GM18499 (cell line): ENCODE data around the gene ABCA13.
"Not testable (repeated sequence)": the region's sequence is repeated elsewhere in the genome, so short reads cannot be mapped to it uniquely, and the experiment has no call there.

Experiments used
- ATAC-seq: cut with Tn5 transposase; IDR thresholded peaks from one replicate; pipeline ENCODE4 v1.9.1; 2021; ENCODE audit warnings: moderate number of reproducible peaks; ENCODE audit not compliant: insufficient read depth, unreplicated experiment

ABCA13 gene

DNA sequence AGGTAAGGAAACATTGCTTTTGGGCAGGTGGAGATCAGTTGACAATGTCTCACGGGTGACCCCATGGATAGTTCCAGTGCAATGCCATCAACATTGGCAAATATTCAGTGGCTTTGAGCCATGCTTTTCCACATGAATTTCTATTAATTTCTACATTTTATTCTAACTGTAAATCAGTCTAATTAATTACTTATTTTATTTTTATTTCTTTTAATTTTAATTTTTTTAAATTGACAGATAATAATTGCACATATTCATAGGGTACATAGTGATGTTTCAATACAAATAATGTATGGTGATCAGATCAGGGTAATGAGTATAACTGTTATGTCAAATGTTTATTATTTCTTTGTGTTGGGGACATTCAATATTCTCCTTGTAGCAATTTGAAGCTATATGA is 3.8 kb downstream of the ABCA13 start:
- ATAC-seq, result no peak

DNA sequence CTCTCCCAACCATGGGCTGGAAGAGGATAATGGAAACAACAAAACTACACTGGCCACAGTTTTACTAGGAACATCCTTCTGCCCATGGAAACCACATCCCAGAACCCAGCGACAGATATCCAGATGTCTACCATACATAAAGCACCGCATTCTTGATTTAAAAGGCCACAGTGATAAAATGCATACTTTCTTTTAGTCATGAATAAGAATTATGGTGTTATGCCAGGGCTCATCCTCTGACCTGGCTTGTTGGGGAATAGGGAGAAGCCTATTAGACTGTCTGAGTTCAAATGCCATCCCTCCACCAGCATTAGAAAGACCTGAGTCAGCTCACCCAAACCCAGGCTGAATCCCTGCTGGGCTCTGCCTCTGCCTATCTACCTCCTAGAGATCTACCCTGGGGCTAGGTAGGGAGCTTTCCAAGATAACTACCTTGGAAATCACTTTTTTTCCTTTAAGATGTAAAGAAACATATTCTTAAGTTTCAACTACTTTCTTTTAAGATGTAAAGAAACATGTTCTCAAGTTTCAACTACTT is 5.2 kb downstream of the ABCA13 start:
- ATAC-seq, result no peak

- ATAC-seq, result no peak
These were observed 6.0 kb downstream of the ABCA13 start for GRCh38 chr7:48177271-48177670.

DNA sequence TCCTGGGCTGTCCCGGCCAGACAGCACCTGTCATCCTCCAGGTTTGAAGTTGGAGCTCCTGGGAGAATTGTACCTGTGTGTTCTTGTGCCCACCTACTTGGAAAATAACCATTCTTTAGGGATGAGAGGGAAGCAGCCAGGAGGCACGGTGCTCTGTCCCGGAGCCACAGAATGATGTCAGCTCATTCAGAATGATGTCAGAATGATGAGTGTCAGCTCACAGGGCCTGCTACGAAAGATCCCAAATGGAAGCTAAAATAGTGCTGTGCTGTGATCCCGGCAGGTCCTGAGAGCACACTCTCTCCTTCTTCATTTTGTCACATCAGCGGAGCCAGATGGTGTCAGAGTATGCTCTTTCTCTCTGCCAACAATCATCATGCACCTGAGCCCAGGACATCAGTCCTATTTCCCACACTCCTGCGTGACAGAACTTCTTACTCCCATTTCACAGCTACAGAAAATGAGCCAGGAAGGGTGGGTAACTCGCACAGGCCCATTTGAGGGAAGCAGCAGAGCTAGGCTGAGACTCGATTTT is 8.3 kb downstream of the ABCA13 start:
- no peak for ATAC-seq

GRCh38 chr7:48180981-48181380 is 9.7 kb downstream of the ABCA13 start:
- no peak for ATAC-seq

DNA sequence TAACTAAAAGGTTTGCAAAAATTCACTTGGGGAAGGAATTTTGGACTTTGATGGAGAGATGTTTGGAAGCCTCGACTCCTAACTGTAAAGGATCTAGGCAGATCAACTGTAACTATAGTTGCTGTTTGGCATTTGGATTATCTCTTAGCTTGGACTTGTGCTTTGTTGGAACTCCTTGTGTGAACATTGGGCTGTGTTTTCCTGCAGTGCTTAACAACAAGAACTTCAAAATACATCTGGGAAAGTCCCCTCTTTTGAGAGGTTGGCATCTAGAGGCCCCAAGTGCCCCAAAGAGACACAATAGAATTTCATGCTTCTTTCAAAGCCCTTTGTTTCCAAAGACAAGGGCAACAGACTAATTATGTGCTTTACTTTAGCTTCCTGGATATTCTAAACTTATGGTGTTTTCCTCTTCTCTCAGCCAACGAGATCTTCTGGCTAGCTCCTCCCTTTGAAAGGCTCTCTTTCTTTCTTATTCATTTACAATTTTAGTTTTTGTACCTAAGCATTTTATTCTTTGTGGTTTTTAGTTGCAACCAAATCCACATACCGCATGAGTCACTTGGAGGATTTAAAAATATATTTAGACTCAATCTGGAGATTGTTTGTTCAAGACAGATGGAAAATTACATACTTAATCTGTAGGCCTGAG is 11.6 kb downstream of the ABCA13 start:
- no peak for ATAC-seq

DNA sequence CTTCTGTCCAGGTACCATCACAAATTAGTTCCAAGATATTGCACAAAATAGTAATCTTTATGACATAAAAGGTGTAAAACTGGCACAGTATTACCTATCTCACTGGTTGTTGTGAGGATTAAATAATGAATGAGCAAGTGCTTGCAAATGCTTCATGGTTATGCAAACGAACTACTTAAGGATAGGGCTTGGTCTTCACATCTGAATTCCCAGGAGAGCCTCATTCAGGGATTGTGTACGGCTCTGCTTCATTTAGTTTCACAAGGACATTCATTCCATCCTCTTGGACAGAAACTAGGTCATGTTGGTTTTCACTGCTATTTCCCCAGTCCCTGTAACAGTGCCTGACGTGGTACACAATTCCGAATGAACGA is 12.1 kb downstream of the ABCA13 start:
- ATAC-seq, result no peak

- ATAC-seq, result no peak
These were observed 12.7 kb downstream of the ABCA13 start for GRCh38 chr7:48183965-48184364.

DNA sequence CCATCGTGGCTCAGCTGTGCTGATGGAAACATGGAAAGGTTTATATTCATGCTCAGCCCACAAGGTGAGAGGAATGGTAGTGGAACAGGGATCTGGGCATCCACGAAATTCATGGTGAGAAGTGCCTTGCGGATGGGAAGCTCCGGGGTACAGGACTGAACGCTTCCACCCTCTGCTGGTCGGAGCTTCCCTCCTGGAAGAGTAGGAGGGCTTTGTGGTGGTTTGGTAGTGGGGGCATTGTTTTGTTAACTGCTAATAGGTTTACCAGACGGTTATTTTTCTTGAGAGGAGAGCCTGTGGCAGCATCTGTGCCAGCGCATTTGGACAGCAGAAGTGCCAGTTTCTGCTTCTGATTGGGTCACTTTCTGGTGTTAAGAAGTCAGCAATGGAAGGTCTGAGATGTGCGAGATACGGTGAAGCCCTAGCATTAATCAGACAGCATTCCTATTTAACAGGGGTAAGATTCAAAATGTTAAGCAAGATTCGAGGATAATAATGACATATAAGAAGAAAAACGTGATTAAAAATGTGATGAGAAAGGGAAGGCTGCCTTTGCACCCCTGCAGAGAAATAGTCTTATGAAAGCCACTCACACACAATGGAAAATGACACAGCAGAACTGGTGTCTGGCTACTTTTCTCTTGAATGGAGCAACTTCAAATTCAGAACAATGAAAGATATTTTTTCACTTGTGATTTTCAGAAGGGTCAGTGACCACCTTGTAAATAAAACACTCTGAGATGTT is 17.7 kb downstream of the ABCA13 start:
- ATAC-seq, result no peak

DNA sequence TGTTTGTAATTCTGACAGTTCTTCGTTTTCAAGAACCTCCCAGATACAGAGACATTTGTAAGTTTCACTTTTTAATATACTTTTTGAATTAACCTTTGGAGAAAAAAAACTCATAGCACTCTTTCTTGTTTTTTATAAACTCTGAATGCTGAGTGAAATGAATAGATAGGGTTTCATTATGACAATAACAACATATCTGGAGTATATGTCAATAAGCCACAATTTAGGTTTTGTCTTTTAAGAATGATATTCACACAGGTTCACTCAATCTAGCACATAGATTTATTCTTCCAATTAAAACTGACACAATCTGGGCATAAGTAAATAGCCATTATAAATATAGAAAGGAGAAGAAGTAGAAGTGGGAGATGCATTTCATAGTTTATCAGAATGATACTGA is 21.7 kb downstream of the ABCA13 start:
- ATAC-seq, result no peak

- ATAC-seq, result no peak
These were observed 22.2 kb downstream of the ABCA13 start for GRCh38 chr7:48193421-48193820.

GRCh38 chr7:48200946-48201589 is 29.8 kb downstream of the ABCA13 start:
- ATAC-seq, result not testable (repeated sequence)

DNA sequence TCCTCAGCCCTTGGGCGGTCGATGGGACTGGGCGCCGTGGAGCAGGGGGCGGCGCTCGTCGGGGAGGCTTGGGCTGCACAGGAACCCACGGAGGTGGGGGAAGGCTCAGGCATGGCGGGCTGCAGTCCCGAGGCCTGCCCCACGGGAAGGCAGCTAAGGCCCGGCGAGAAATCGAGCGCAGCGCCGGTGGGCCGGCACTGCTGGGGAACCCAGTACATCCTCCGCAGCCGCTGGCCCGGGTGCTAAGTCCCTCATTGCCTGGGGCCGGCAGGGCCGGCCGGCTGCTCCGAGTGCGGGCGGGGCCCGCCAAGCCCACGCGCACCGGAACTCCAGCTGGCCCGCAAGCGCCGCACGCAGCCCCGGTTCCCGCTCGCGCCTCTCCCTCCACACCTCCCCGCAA is 31.7 kb downstream of the ABCA13 start:
- not testable (repeated sequence) for ATAC-seq

- no peak for ATAC-seq
These were observed 36.0 kb downstream of the ABCA13 start for GRCh38 chr7:48207155-48207675.

DNA sequence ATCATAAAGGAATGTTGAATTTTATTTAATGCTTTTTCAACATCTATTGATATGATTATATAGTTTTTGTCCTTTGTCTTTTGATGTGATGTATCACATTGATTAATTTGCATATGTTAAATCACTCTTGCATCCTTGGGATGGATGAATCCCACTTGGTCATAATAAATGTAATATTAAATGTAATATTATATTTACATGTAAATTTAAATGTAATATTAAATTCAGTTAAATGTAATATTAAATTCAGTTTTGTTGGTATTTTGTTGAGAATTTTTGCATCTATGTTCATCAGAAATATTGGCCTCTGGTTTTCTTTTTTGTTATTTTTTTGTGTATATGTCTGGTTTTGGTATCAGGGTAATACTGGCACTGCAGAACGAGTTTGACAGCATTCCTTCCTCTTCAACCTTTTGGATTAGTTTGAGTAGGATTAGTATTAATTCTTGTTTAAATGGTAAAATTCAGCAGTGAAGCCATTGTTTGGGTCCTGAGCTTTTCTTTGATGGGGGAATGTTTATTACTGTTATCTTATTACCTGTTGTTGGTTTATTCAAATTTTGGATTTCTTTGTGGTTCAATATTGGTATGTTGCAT is 37.8 kb downstream of the ABCA13 start:
- no peak for ATAC-seq

DNA sequence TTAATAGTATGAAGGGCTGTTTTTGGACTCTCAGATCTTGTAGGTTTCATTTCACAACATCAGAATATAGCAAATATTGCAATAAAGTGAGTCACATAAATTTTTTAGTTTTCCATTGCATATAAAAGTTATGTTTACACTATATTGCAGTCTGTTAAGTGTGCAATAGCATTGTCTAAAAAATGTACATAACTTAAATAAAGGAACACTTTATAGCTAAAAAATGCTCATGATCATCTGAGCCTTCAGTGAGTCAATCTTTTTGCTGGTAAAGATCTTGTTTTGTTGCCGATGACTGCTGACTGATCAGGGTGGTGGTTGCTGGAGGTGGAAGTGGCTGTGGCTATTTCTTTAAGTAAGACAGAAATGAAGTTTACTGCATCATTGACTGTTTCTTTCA is 42.0 kb downstream of the ABCA13 start:
- no peak for ATAC-seq

DNA sequence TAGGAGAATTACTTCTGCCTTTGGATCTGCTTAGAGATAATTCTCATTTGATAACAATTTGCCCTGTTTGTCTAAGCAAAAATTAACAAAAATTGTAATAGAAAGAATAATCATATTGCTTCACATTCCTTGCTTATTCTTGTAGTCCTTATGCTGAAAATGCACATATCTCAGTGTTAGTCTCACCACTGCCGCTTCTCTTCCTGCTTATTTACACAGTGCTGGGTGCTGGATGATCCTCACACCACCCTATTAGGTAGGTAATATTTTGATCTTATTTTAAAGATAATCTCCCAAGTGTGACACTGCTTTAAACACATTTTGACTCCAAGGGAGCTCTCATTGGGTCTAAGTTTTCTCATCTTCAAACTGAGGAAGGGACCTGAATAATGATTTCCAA is 46.0 kb downstream of the ABCA13 start:
- no peak for ATAC-seq

DNA sequence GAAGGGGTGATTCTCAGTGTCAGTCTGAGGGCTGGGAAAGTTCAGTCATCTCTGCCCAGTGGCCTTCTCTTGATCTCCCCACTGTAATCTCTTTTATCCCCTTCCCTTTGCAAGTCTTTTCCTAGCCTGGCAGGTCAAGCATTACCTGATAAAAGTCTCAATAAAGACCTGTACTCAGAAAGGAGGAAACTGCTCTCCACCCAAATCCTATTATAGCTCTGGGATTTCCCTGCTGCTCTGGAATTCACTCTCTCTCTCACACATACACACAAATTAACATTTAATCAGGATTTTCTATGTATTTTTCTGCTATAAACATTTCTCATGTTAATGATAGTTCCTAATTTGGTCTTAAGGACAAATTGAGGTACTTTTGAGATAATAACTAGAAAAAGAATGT is 46.5 kb downstream of the ABCA13 start:
- ATAC-seq, result no peak

DNA sequence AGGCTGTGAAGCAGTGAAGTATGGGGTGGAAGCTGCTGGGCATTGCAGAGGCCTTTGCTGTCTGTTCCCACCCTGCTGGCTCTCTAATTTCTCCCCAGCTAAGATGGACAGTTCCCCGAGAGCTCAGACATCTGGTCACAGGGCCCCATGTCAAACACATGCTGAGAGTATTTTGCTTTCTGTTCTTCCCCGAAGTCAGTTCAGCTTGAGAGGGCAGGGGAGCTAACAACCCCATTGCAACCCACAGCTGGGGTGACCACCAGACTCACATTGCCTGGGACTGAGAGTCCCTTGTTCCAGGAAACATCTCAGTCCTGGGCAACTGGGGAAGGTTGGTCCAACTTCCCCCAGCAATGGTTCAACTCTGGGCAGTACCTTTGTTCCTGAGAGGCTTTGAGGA is 52.8 kb downstream of the ABCA13 start:
- ATAC-seq, result no peak

DNA sequence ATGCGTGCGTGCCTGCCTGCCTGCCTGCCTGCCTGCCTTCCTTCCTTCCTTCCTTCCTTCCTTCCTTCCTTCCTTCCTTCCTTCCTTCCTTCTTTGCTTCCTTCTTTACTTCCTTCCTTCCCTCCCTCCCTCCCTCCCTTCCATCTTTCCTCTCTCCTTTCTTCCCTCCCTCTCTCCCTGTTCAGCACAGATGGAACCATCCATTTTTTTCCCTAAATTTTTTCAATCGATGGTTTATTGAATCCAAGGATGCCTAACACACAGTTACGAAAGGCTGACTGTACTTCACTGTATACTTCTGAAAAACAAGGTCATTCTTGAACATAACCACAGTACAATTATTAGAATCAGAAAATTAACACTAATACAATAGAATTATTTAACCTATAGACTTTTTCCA is 53.8 kb downstream of the ABCA13 start:
- no peak for ATAC-seq

- no peak for ATAC-seq
These were observed 66.1 kb downstream of the ABCA13 start for GRCh38 chr7:48237354-48237753.
